Measurements from ENCODE around the gene KLK3.

The KLK3 gene

DNA sequence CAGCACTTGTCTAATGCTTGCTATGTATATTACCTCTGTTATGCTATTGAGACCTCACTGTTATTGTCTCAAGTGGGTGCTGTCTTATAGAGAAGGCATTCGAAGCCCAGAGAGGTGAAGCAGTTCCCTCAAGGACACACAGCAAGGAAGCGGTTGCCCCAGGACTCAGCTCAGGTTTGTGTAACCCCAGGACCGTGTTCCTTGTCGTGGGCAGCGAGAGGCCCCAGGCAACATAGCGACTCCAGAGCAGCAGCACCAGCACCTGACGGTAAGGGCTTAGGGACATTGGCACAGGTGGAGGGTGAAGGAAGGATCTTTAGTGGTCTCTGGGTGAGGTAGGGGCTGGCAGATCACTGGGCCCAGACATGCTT is 23.7 kb upstream of the KLK3 start:
- DNase-seq (ENCODE audit: low read depth), result no peak

DNA sequence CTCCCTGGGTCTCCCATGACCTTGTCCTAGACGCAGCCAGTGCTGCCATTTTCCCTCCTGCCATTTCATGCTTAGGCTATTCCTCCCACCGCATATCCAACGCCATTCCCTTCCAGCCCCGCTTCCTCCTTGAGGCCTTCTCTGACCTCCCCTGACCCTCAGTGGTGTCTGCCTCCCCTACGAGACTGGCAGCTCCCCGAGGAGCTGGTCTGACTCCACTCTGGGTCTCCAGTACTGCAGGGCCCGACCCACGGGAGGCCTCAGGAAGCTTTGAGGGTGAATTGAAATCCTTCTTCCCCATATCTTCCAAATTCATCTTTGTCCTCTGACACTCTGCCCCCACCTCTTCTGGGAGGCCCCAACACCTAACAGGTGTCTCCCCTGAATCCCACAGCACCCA is 22.0 kb upstream of the KLK3 start:
- DNase-seq (ENCODE audit: low read depth), result no peak

DNA sequence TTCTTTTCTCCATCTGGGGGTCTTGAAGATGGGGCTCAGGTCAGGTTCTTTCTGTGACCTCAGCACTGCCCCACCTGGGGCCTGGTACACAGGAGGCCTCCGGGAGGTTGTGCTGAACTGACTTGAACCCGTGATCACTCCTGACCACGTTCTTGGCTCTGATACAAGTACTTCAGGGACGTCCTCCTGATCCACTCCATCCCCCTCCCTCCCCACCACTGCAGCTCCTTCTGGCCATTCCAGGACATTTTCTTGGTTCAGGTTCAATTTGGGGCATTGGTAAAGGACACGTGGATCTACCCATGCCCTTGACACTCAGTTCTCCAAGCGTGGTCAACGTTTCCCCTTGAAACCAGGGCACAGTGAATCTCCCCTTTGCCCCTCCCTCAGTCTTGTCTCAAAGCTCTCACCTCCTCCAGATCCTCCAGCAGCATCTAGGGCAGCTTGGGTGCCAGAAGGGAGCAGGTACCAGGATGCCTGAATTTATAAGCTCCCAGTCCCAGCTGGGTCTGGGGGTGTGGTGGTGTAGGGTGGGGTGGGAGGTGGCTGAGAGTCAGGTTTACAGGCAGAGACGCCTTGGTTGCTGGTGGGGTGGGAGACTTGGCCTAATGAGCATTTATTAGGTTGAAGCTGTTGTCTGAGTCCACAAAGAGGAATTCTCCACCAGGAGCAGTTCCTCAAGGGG is 21.5 kb upstream of the KLK3 start, which contains the start of gene KLK15:
Gene KLK15 (minus strand): TSS at position 458 of the 685 bp plus-strand sequence. CDS start 2,082 bp downstream, outside the sequence.
- DNase-seq (ENCODE audit: low read depth), result no peak

DNA sequence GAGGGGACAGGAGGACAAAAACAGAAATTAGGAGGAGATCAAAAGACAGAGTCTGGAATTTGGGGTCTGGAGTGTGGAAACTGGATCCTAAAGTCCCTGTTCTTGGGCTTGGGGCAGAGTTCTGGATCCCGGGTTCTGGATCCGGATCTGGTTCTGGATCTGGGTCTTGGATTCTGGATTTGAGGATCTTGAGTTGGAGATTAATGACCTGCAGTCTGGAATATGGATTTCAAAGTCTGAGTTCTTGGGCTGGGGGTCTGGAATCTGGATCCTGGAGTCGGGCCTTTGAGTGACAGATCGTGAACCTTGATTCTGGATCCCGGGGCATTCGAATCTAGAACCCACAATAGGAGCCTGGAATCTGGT is 20.9 kb upstream of the KLK3 start:
- no peak for DNase-seq (ENCODE audit: low read depth)

DNA sequence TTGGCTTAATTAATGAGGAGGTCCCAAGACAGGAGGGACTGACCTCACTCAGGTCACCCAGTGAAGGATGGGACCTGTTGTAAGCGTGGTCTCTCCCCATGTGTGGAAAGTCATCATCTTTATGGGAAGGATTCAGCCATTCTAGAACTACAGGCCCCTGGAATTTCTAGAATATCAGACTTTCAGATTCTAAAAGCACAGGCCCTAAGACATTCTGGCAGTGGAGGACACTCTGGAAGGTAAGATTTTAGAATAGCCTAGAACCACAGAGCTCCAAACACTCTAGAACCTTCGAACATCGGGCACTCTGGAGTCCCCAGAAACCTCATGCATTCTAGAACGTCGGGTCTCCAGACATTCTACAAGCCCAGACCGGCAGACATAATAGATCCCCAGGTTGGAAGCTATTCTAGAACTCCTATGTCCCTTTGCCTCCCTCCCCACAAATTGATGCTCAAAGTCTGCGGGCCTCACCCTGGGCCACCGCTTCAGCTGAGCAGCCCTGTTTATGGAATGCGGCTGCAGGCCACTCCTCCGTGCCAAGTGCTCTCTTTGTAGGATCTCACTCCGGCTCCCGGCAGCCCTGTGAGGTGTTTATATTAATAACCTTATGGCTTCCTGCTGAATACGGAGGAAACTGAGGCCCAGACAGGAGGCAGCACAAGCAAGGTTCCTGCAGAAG is 19.5 kb upstream of the KLK3 start:
- DNase-seq (ENCODE audit: low read depth), result no peak

DNA sequence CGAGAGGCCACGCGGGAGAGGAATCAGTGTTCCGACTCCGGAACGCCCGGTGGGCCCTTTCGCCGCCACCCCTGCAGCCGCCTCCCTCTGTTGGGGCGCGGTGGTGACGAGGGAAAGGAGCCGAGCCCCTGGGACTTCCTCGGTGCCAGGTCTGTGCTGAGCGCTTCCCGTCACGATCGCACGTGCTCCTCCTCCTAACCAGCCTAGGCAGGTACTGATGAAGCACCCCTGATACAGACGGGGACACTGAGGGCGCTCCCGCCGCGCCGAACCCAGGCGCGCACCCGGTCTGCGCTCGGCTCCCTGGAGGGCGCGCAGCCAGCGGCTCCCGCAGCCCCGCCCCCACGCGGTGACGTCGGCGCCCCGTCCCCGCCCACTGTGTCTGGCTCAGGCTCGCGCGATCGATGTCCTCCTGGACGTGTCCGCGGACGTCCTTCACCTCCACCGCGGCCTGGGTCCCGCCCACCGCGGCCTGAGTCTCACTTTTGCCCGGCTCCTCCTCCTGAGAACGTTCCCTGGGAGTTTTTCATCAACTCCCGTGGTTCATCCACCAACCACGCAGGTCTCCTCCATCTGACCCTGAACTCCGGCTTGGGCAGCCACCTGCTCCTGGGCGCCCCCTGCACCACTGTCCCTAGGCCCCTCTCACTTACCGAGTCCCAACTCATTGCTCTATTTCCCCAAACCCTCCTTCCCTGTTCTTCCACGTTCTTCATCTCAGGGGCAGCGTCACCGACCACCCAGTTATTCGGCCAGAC is 18.8 kb upstream of the KLK3 start:
- DNase-seq (ENCODE audit: low read depth), result peak; percentile 32

DNA sequence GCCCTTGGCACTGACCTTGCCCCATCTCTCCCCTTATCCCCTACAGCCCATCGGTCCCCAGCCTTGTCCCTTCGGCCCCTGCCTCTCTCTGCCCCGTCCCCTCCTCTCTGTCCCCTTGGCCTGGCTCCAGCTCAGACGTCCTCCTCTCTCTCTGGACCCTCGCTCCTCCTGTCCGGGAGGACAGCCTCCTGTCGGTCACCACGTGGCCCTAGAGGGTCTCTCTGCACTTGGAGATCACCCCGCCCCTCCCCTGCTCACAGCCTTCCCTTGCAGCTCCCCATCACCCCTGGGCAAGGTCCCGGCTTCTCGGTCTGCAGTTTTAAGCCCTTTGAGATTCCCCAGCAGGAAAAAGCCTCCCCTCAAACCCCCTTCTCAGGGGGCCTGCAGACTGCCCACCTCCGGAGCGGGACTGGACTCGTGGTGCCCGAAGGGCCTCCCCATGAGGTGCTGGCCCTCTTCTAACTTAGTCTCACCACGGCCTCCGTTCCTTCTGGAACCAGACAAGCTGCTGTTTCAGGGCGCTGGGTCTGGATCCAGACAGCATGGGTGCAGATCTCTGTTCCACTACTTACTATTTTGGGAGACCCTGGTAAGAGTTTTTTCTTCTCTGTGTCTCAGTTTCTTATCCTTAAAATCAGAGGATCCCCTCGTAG is 18.0 kb upstream of the KLK3 start:
- DNase-seq (ENCODE audit: low read depth), result no peak

DNA sequence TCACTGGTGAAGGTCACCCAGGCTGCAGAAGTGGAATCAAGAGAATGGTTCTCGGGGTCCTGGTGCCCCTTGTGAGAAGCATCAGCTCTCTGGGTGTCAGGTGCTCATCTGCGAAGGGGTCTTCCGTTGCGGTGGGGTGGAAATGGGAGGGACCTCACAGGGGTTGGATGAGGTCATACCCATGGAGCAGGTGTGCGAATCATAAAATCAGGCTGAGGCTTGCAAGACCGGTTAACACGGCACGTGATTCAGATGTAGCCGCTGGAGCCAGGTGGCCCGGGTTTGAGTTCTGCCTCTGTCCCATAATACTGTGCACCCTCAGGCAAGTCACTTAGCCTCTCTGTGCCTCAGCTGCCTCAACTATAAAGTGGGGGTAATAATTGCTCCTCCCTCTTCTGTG is 17.4 kb upstream of the KLK3 start:
- no peak for DNase-seq (ENCODE audit: low read depth)

DNA sequence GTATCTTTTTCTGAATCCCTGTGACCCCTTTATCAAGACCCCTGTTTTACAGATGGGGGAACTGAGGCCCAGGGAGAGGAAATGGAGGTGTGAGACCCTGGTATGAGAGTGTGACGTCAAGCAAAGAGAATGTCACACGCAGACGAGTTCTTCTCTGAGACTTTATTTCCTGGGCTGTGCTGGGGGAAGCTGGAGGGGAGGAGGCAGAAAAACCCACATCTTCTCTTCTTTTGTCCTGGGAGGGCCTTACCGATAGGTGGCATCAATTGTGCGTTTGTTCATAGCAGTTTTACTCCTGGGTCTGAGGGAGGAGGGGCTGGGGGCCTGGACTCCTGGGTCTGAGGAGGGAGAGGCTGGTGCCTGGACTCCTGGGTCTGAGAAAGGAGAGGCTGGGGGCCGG is 16.5 kb upstream of the KLK3 start:
- DNase-seq (ENCODE audit: low read depth), result no peak

DNA sequence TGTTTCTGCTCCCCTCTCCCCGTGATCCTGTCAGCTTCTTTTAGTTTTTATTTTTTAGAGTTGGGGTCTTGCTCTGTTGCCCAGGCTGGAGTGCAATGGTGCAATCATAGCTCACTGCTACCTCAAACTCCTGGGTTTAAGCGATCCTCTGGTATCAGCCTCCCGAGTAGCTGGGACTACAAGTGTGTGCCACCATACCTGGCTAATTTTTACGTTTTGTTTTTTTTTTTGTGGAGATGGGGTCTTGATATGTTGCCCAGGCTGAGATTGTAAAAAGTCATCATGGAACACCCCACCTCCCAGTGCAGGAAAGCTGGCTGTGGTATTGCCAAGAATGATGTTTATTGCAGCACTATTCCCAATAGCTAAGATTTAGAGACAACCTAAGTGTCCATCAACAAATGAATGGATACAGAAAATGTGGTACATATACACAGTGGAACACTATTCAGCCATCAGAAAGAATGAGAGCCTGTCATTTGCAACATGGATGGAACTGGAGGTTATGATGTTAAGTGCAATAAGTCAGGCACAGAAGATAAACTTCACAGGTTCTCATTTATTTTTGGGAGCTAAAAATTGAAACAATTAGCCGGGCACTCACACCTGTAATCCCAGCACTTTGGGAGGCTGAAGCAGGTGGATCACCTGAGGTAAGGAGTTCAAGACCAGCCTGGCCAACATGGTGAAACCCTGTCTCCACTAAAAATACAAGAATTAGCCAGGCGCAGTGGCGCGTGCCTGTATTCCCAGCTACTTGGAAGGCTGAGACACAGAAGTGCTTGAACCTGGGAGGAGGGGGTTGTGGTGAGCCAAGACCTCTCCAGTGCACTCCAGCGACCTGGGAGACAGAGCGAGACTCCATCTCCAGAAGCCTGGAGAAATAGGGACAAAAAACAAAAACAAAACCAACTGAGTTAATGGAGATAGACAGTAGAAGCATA is 14.7 kb upstream of the KLK3 start:
- no peak for DNase-seq (ENCODE audit: low read depth)

DNA sequence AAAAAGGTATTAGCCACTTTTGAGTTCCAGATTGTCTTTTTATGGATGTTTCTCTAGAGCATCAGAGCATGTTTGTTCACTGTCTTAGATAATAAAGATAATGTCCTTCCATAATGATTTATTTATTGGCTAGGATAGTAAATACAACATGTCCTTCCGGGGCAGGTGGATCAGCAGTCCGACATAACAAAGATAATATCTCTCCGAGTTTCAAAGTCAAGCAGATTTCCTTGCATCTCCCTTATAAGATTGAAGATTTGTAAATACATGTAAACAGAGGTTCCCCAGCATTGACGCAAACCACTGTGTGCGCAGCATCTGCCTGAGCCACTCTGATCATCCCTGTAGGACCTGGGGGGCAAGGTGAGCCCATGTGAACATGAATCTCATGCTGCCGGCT is 12.6 kb upstream of the KLK3 start:
- DNase-seq (ENCODE audit: low read depth), result no peak

DNA sequence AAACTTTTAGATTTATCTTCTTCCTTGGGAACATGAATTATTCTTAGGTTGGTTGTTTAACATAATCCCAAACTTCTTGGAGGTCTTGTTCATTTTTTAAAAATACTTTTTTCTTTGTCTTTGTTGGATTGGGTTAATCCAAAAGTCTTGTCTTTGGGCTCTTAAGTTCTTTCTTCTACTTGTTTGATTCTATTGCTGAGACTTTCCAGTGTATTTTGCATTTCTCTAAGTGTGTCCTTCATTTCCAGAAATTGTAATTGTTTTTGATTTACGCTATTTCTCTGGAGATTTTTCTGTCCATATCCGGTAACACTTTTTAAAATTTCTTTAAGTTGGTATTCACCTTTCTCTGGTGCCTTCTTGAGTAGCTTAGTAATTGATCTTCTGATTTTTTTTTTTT is 11.5 kb upstream of the KLK3 start:
- no peak for DNase-seq (ENCODE audit: low read depth)

DNA sequence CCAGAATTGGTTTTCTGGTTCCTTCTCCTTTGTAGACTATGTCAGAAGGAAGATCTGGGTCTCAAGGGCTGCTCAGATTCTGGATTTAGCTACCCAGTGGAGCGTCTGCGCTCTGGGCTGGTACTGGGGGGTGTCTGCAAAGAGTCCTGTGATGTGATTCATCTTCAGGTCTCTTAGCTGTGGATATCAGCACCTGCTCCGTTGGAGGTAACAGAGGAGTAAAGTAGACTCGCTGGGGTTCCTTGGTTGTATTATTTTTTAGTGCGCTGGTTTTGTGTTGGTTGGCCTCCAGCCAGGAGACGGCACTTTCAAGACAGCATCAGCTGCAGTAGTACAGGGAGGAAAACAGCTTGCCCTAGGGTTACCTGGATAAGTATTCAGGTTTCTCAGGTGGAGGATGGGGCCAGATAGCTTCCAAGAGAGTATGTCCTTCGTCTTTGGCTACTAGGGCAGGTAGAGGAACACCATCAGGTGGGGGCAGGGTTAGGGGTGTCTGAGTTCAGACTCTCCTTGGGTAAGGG is 11.0 kb upstream of the KLK3 start:
- no peak for DNase-seq (ENCODE audit: low read depth)

DNA sequence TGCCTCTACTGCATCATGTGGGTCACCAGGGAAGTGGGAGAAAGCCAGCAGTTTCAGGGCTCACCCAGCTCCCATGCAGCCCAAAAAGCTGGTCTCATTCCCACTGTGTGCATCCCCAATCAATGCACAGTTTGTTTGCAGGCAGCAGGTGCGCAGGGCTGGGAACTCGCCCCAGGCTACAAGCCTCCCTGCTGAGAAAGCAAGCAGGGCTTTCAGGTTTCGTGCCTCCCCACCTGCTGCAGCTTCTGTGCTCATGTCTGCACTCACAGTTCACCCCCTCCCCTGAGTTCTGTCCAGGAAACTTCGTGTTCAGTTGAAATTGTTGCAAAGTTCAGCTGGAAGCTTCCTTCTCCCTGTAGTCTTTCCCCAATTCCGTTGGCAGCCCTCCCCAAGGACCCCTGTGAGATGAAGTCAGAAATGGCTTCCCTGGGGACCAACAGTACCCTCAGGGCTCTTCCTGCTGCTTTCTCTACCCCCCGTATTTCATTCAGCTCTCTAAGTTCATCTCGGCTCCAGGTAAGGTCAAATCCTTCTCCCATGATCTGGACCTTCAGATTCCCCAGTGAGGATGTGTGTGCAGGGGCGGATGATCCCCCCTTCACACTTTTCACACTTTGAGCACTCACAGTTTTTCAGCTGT is 10.3 kb upstream of the KLK3 start:
- no peak for DNase-seq (ENCODE audit: low read depth)

DNA sequence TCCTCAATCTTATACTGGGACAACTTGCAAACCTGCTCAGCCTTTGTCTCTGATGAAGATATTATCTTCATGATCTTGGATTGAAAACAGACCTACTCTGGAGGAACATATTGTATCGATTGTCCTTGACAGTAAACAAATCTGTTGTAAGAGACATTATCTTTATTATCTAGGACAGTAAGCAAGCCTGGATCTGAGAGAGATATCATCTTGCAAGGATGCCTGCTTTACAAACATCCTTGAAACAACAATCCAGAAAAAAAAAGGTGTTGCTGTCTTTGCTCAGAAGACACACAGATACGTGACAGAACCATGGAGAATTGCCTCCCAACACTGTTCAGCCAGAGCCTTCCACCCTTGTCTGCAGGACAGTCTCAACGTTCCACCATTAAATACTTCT is 4.0 kb upstream of the KLK3 start:
- no peak for DNase-seq (ENCODE audit: low read depth)

DNA sequence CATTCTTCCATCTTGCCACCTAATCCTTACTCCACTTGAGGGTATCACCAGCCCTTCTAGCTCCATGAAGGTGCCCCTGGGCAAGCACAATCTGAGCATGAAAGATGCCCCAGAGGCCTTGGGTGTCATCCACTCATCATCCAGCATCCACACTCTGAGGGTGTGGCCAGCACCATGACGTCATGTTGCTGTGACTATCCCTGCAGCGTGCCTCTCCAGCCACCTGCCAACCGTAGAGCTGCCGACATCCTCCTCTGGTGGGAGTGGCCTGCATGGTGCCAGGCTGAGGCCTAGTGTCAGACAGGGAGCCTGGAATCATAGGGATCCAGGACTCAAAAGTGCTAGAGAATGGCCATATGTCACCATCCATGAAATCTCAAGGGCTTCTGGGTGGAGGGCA is 3.1 kb upstream of the KLK3 start:
- no peak for DNase-seq (ENCODE audit: low read depth)

DNA sequence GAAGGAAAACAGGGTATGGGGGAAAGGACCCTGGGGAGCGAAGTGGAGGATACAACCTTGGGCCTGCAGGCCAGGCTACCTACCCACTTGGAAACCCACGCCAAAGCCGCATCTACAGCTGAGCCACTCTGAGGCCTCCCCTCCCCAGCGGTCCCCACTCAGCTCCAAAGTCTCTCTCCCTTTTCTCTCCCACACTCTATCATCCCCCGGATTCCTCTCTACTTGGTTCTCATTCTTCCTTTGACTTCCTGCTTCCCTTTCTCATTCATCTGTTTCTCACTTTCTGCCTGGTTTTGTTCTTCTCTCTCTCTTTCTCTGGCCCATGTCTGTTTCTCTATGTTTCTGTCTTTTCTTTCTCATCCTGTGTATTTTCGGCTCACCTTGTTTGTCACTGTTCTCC is 2.7 kb downstream of the KLK3 start:
- no peak for DNase-seq (ENCODE audit: low read depth)

DNA sequence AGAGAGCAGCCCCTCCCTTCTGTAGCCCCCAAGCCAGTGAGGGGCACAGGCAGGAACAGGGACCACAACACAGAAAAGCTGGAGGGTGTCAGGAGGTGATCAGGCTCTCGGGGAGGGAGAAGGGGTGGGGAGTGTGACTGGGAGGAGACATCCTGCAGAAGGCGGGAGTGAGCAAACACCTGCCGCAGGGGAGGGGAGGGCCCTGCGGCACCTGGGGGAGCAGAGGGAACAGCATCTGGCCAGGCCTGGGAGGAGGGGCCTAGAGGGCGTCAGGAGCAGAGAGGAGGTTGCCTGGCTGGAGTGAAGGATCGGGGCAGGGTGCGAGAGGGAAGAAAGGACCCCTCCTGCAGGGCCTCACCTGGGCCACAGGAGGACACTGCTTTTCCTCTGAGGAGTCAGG is 4.2 kb downstream of the KLK3 start:
- no peak for DNase-seq (ENCODE audit: low read depth)

DNA sequence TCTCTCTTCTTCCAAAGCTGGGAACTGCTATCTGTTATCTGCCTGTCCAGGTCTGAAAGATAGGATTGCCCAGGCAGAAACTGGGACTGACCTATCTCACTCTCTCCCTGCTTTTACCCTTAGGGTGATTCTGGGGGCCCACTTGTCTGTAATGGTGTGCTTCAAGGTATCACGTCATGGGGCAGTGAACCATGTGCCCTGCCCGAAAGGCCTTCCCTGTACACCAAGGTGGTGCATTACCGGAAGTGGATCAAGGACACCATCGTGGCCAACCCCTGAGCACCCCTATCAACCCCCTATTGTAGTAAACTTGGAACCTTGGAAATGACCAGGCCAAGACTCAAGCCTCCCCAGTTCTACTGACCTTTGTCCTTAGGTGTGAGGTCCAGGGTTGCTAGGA is 5.1 kb downstream of the KLK3 start:
- no peak for DNase-seq (ENCODE audit: low read depth)

DNA sequence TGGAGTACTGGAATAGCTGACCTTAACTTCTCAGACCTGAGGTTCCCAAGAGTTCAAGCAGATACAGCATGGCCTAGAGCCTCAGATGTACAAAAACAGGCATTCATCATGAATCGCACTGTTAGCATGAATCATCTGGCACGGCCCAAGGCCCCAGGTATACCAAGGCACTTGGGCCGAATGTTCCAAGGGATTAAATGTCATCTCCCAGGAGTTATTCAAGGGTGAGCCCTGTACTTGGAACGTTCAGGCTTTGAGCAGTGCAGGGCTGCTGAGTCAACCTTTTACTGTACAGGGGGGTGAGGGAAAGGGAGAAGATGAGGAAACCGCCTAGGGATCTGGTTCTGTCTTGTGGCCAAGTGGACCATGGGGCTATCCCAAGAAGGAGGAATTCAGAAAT is 6.3 kb downstream of the KLK3 start:
- DNase-seq (ENCODE audit: low read depth), result no peak

All from T-helper 22 cell (primary cell).